Neural cell (in vitro differentiated cells): Measurements from ENCODE around the gene MAP4K2. TPM values are rescaled to one million over a fixed set of nuclear protein-coding genes. Genes with fewer than 3 reads are reported as not detected.

Source experiments
- H2AFZ ChIP-seq: fragments of 200-600, 300-800 bp; sonication (generic), shearing (Covaris generic); 2 replicates; pipeline ENCODE4 v1.6.0; 2014; ENCODE audit warnings: low read depth, mild to moderate bottlenecking, antibody characterized with exemption, low read length, moderate library complexity
- H3F3A ChIP-seq: fragments of 200-600 bp; shearing (Covaris generic); 2 replicates; pipeline ENCODE4 v1.6.1; 2016; ENCODE audit warnings: mild to moderate bottlenecking, moderate library complexity, mixed read lengths, antibody characterized with exemption, low read length; ENCODE audit not compliant: insufficient read depth, poor library complexity, severe bottlenecking
- H3K27ac ChIP-seq: fragments of 200-600, 300-800 bp; sonication (generic), shearing (Covaris generic); 2 replicates; pipeline ENCODE4 v1.5.1; 2014; ENCODE audit warnings: mild to moderate bottlenecking, low read length, moderate library complexity
- H3K27me3 ChIP-seq: fragments of 300-800, 200-600 bp; sonication (generic), shearing (Covaris generic); 2 replicates; pipeline ENCODE4 v1.6.0; 2014; ENCODE audit warnings: mild to moderate bottlenecking, low read depth, low read length, moderate library complexity; ENCODE audit not compliant: insufficient read depth
- H3K36me3 ChIP-seq: fragments of 300-800, 200-600 bp; sonication (generic), shearing (Covaris generic); 2 replicates; pipeline ENCODE4 v1.5.1; 2014; ENCODE audit warnings: mild to moderate bottlenecking, antibody characterized with exemption, low read length, moderate library complexity; ENCODE audit not compliant: insufficient read depth
- H3K4me2 ChIP-seq: fragments of 300-800, 200-600 bp; sonication (generic), shearing (Covaris generic); 2 replicates; pipeline ENCODE4 v1.6.0; 2014; ENCODE audit warnings: mild to moderate bottlenecking, low read length
- H3K4me3 ChIP-seq: fragments of 300-800, 200-600 bp; sonication (generic), shearing (Covaris generic); 2 replicates; pipeline ENCODE4 v1.5.1; 2014; ENCODE audit warnings: mild to moderate bottlenecking, low read length, moderate library complexity
- H3K79me2 ChIP-seq: fragments of 200-600 bp; shearing (Covaris generic); replicated peaks from 2 replicates; pipeline ENCODE4 v1.6.0; 2014; ENCODE audit warnings: mild to moderate bottlenecking, low read length, moderate library complexity; ENCODE audit not compliant: insufficient read depth
- H3K9ac ChIP-seq: fragments of 300-800, 200-600 bp; sonication (generic), shearing (Covaris generic); 2 replicates; pipeline ENCODE4 v1.6.1; 2016; ENCODE audit warnings: mild to moderate bottlenecking, low read length, mixed read lengths
- H3K9me2 ChIP-seq: fragments of 200-600 bp; shearing (Covaris generic); 2 replicates; pipeline ENCODE4 v1.6.1; 2016; ENCODE audit warnings: mild to moderate bottlenecking, low read length, mixed read lengths; ENCODE audit not compliant: insufficient read depth
- H3K9me3 ChIP-seq: fragments of 200-600, 300-800 bp; sonication (generic), shearing (Covaris generic); 2 replicates; pipeline ENCODE4 v1.6.1; 2016; ENCODE audit warnings: mild to moderate bottlenecking, mixed run types, low read length, moderate library complexity, mixed read lengths
- H4K20me1 ChIP-seq: fragments of 200-600 bp; shearing (Covaris generic); 2 replicates; pipeline ENCODE4 v1.6.1; 2016; ENCODE audit warnings: mild to moderate bottlenecking, mixed run types; ENCODE audit not compliant: insufficient read depth
- CTCF ChIP-seq: fragments of 450-650 bp; IDR thresholded peaks from 2 replicates; pipeline ENCODE4 v1.5.1; 2014; ENCODE audit warnings: antibody characterized with exemption, mild to moderate bottlenecking, moderate library complexity; ENCODE audit not compliant: poor library complexity, severe bottlenecking
- MXI1 ChIP-seq: fragments of 450-650 bp; conservative IDR thresholded peaks from 2 replicates; pipeline ENCODE4 v1.6.1; 2014; ENCODE audit warnings: antibody characterized with exemption, mild to moderate bottlenecking; ENCODE audit not compliant: poor library complexity, severe bottlenecking
- POLR2AphosphoS5 ChIP-seq: IDR thresholded peaks from 2 replicates; pipeline ENCODE4 v1.6.1; 2012
- REST ChIP-seq: IDR thresholded peaks from 2 replicates; pipeline ENCODE4 v1.6.1; 2012; ENCODE audit warnings: borderline replicate concordance
- SMC3 ChIP-seq: fragments of 450-650 bp; conservative IDR thresholded peaks from 2 replicates; pipeline ENCODE4 v1.6.1; 2014; ENCODE audit warnings: antibody characterized with exemption, mild to moderate bottlenecking, moderate library complexity; ENCODE audit not compliant: poor library complexity
- TAF1 ChIP-seq: IDR thresholded peaks from 2 replicates; pipeline ENCODE4 v1.6.1; 2012; ENCODE audit warnings: low read depth
- polyA plus RNA-seq: library from polyadenylated mRNA; depleted of rRNA; stranded (reverse); fragments of >200 nt; gene quantifications from 2 replicates; pipeline ENCODE4 v1.2.3, GENCODE V29; 2014

MAP4K2 gene
- polyA plus RNA-seq, 1 donor from 2014 or later: 12.4 TPM

- Histone ChIP-seq H3K4me3 (no peak overlapping the region), H3K9me2 (no peaks in the 10 kb centered on the region), H3K4me2 (no peak overlapping the region), H3K27ac (no peak overlapping the region), H3K79me2 (no peaks in the 10 kb centered on the region), H2AFZ (no peak overlapping the region), H3F3A (no peaks in the 10 kb centered on the region), H3K9ac (no peak overlapping the region), H4K20me1 (no peaks in the 10 kb centered on the region), H3K27me3 (no peaks in the 10 kb centered on the region), H3K36me3 (no peaks in the 10 kb centered on the region), H3K9me3 (no peaks in the 10 kb centered on the region)
- TF ChIP-seq SMC3: no peak
- TF ChIP-seq REST: no peak
- no peak for TF ChIP-seq MXI1
- no peak for TF ChIP-seq POLR2AphosphoS5
- TF ChIP-seq CTCF: no peak
- no peak for TF ChIP-seq TAF1
Measured at GRCh38 chr11:64833198-64833502, 30.1 kb upstream of the MAP4K2 start.

GRCh38 chr11:64832467-64833197, 29.6 kb upstream of the MAP4K2 start:
- no peaks in the 10 kb centered on the region for H3K79me2 ChIP-seq
- H3K4me3 ChIP-seq: no peak overlapping the region
- no peaks in the 10 kb centered on the region for H4K20me1 ChIP-seq
- H3F3A ChIP-seq: no peaks in the 10 kb centered on the region
- no peak overlapping the region for H3K4me2 ChIP-seq
- no peak overlapping the region for H3K27ac ChIP-seq
- no peaks in the 10 kb centered on the region for H3K9me2 ChIP-seq
- no peaks in the 10 kb centered on the region for H3K27me3 ChIP-seq
- no peak for TF ChIP-seq REST
- H2AFZ ChIP-seq: no peak overlapping the region
- no peaks in the 10 kb centered on the region for H3K36me3 ChIP-seq
- H3K9me3 ChIP-seq: no peaks in the 10 kb centered on the region
- H3K9ac ChIP-seq: no peak overlapping the region
